HT1080 (cell line): Measurements from ENCODE around the gene KSR2. TPM values are rescaled to one million over a fixed set of nuclear protein-coding genes. Genes with fewer than 3 reads are reported as not detected.
"Not testable (repeated sequence)": the region's sequence is repeated elsewhere in the genome, so short reads cannot be mapped to it uniquely, and the experiment has no call there.

ENCODE experiments used
- DNase-seq: peaks from one replicate; pipeline ENCODE4 v3.0.0-alpha.2; 2015; ENCODE audit warnings: low read depth
- polyA plus RNA-seq, 2 experiments: library from polyadenylated mRNA; depleted of rRNA; stranded (reverse); fragments of >200 nt; gene quantifications; 2 replicates each; pipeline ENCODE4 v1.2.3, GENCODE V29; 2015
- total RNA-seq: library from RNA; depleted of rRNA; stranded (reverse); fragments of >200 nt; shearing (Covaris generic); gene quantifications from 2 replicates; pipeline ENCODE4 v1.2.3, GENCODE V29; 2014; rRNA removed

The KSR2 gene
- total RNA-seq = not detected in 2 replicates
- polyA plus RNA-seq (2015; cell fraction: cytosol; rRNA removed) = under 0.01 and 0.03 TPM in 2 replicates
- 0.02 TPM in 1 of 2 replicates, not detected in the other for polyA plus RNA-seq (2015; cell fraction: nucleus; rRNA removed)

DNA sequence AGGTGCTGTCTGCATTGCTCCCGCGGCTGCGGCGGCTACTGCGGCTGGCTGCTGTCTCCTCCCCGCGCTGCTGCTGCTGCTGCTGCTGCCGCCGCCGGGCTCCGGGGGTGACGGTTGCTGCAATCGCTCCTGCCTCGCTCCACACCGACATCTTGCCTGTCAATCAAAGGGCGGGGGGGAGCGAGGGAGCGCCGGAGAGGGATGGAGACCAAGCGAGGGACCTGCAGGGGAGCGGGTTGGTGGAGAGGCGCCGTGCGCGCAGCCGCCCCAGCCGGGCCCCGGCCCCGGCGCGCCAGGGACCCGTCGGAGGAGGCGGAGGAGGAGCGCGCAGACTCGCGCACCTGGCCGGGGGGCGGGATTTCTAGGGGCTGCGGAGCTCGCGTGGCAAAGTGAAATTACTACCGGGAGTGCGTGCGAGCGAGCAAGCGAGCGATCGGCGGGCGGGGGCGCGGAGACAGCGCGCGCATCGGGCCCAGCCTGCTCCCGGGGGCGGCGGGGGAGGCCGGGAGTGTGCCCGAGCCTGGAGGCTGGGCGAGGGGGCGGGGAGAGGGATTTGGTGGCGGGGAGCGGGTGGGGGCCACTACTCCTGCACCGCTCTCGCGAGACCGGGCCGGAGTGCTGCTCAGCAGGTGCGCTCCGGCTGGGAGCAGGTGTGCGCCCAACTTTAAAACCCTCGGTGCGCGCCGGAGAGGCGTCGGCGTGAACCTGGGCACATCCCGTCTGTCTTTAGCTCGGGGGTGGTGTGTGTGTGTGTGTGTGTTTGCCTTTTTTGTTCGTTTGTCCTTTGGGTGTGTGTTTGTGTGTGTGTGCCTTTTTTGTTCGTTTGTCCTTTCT lies at the start of gene KSR2:
TSS of gene KSR2 (minus strand) at position 165 of the 834 bp plus-strand sequence. CDS start 735 bp downstream, outside the sequence.
- DNase-seq = peak; percentile 26

DNA sequence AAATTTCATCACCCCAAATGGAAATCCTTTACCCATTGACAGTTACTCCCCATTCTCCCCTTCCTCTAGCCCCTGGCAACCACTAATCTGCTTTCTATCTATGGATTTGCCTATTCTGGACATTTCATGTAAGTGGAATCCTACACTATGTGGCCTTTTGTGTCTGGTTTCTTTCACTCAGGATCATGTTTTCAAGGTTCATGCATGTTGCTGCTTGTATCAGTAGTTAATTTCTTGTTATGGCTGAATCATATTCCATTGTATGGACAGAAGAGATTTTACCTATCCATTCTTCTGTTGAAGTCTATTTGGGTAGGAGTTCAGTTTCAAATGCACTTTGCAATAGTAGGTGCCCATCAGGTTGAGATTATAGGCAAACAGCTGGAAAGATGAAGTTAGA lies 49.1 kb upstream of the KSR2 start:
- no peak for DNase-seq

- DNase-seq = peak; percentile 96
Measured at GRCh38 chr12:118016424-118017264, 47.9 kb upstream of the KSR2 start, which contains the start of gene RFC5. Gene RFC5 (plus strand): TSS chr12:118016703. CDS start chr12:118016828, 125 bp downstream.

DNA sequence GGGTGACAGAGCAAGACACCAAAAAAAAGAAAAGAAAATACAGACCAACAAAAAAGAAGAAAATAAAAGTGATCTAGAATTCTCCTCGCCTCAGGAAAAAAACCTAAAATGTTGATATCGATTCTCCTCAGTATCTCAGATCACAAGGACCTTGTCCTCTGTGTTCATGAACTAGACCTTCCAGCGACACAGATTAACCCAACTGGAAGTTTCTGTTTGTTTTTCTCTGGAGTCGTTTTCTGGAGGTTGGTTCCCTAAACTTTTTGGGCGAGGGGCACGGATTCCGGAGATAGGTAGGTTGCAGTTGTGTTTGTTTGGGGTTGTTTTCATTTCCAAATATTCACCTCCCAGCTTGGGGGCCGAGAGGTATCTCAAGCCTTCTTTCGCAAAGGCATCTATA lies 47.2 kb upstream of the KSR2 start:
- DNase-seq = no peak

- no peak for DNase-seq
Measured at GRCh38 chr12:118015306-118015705, 46.5 kb upstream of the KSR2 start.

DNA sequence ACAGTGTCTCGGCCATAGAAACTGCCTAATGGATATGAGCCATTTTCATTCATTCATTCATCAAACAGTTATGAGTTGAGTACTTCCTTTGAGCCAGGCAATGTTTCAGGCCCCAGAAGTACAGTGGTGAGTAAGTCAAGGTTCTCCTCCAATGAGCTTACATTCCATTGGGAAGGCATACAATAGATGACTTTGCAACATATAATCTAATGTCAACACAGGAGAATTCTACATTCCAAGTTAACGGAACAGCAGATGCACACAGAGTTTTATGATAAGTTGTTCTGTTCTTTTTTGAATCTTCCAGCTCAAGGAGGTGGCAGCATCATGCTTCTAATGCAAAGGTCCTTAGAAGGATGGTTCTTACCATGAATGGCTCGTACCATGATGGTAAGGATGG lies 44.5 kb upstream of the KSR2 start:
- DNase-seq = no peak

- DNase-seq = no peak
Measured at GRCh38 chr12:118011961-118012360, 43.2 kb upstream of the KSR2 start.

DNA sequence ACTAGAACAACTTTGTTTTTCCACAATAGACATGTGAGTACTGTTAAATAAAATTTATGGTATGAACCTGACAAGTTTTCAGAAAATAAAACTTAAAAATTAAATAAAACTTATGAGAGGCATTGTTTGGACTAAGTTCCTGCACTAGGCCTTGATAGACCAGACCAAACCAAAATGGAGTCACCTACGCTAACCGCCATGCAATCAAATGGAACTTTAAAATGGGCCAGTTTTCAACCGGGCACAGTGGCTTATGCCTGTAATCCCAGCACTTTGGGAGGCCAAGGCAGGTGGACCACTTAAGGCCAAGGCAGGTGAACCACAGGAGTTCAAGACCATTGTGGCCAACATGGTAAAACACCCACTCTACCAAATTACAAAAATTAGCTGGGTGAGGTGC lies 42.6 kb upstream of the KSR2 start:
- no peak for DNase-seq

DNA sequence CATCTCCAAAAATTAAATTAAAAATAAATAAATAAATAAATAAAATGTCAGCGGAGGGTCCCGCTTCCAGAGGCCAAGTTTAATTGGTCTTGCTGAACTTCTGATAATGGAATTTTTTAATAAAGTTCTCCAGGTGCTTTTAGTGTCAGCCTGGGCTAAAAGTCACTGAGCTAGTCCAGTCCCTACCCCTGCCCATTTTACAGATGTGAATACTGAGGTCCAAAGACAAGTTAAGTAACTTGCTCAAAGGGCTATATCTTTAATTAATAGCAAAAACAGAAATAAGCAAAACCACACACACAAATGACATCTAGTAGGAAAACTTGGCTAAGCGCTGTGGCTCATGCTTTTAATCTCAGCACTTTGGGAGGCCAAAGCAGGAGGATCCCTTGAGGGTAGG lies 42.1 kb upstream of the KSR2 start:
- DNase-seq = no peak

GRCh38 chr12:117999806-118000205 lies 31.0 kb upstream of the KSR2 start:
- DNase-seq = not testable (repeated sequence)

GRCh38 chr12:117998719-117999118 lies 29.9 kb upstream of the KSR2 start:
- no peak for DNase-seq

DNA sequence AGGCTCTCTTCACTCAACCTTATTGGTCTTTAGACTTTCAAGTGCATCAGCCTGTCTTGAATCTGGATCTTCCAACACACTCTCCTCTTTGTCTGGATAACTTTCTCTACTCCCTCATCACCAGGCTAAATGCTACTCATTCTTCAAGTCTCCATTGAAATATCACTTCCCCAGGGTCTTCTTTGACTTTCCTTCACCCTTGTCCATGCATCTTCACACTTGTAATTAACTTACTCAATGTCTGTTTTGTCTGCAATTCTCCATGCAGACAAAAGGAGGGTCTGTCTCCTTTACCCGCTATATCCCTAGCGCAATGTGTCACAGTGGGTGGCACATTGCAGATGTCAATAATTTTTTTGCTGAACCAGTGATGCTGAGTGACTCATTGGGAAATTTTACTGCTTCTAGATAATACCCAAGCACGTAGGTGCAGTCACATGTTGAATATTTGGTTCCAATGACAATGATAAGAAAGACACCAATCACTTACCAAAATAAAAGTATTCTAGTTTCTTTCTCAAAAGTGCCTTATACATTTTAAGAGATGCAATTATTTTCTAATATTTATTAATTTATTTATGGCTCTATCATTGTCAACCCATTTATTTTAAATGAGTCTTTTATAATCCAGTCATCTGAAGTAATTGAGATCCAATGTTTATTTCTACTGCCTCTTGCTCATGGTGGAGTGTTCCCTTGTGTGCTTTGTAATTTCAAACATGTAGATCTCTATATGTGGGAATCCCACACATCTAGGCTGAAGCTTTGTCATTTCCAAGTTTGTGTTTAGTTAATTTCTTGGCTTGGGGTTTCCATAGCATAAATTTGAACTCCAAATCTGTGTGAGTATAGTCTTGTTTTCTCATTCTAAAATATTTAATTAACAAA lies 26.0 kb upstream of the KSR2 start:
- DNase-seq = no peak

DNA sequence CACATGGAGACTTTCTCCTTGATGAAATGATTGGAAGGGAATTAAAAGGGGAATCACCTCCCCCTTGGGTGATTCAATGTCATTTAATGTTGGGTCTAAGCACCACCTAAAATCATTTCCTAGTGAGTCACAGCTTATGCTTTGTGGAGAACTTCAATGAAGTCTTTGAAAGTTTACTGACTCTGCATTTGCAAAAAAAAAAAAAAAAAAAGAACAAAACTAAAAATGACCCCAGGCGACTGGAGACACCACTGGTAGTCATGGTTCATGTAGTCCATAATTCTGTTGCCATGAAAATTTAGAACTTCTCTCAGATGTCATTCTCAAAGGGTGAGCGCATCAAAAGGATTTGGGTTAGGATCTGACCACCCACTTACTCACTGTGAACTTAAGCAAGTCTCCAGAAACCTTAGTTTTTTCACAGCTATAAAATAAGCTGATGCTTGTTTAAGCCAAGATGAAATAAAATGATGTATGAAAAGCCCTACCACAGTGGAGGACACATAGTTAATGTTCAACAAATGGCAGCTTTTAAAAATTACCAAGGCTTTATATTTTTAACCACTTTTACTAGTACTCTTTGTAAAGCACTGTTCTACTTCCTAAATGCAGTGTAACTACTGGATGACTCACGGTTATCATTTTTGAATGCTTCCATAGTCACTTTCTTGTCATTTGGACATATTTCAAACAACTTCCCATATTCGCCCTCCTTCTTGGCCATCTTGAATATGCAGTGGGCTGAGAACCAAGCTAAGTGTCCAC lies 18.1 kb upstream of the KSR2 start:
- DNase-seq = peak; percentile 97

- DNase-seq = no peak
Measured at GRCh38 chr12:117985182-117985581, 16.4 kb upstream of the KSR2 start.

- DNase-seq = no peak
Measured at GRCh38 chr12:117981267-117981666, 12.5 kb upstream of the KSR2 start.

GRCh38 chr12:117980616-117981015 lies 11.8 kb upstream of the KSR2 start:
- no peak for DNase-seq

- no peak for DNase-seq
Measured at GRCh38 chr12:117977373-117977772, 8.6 kb upstream of the KSR2 start.

DNA sequence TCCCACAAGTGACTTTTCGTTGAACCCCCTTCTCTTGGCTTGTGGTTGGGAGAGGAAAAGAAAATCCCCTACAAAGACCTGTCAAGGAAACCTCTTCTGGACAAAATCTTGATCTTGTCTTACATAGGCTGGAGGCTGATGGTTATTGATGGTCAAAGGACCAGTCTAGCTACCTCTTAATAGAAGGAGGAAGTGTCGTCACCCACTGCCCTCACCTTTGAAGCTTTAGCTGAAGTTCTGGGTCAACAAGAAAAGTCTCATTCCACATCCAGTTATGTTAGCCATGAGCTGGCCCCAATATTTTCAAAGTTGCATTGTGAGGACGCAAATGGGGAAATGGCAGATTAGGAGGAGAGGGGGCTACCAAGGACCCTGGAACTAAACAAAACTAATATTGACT lies 6.2 kb upstream of the KSR2 start:
- no peak for DNase-seq

DNA sequence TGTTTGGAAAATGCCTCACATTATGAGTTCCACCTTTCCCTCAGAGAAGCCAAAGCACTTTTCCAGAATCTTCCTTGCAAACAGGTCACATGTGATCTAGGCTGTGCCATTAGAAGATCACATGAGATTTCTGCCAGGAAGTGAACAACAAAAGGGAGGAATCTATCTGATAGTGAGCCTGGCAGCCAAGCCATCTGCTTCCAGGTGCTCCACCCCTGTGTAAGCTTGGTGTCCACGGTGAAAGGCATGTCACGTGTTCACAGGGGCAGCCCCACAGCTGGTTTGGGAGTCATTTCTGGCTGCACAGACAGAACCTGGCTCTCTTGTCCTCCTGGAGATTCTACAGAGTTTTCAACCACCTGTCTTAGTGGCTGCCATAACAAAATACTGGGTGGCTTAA lies 3.5 kb upstream of the KSR2 start:
- DNase-seq = no peak

GRCh38 chr12:117970334-117970733 lies 1.5 kb upstream of the KSR2 start:
- no peak for DNase-seq
